T-helper 9 cell (primary cell): ENCODE data around the gene PAQR7.

Experiments
- DNase-seq: peaks from one replicate; pipeline ENCODE4 v3.0.0-alpha.2; 2020

Gene PAQR7

DNA sequence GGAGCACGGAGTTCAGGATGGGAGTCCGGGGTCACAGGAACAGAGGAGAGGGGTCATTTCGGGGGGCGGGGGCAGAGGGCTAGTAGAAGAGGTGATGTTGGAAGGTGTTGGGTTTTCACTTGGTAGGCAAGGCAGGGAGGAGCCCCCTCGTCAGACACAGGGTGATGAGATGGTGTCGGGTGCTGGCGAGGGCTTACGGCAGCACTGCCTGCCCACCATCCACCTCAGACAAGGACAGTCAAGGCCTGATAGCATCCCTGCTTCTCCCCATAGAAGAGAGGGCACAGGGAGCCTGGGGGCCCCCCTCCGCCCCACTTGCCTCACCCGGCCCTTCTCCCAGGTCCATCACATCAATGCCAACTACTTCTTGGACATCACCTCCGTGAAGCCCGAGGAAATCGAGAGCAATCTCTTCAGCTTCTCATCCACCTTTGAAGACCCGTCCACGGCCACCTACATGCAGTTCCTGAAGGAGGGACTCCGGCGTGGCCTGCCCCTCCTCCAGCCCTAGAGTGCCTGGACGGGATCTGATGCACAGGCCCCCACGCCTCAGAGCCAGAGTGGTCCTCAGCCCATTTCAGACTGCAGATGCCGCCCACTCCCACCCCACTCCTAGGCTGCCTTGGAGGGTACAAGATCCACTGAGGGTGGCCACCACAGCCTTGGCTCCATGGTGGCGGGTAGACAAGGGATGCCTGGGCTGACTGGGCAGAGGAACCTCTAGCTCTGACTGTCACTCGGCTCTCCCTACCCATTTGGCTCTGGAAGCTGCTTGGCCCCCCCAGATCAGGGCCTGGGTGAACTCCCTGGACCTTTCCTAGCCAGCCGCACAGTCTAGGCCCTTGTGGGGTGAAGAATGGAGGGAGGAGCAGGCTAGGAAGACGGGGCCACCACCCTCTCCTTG lies 60.0 kb downstream of the PAQR7 start:
- no peak for DNase-seq

DNA sequence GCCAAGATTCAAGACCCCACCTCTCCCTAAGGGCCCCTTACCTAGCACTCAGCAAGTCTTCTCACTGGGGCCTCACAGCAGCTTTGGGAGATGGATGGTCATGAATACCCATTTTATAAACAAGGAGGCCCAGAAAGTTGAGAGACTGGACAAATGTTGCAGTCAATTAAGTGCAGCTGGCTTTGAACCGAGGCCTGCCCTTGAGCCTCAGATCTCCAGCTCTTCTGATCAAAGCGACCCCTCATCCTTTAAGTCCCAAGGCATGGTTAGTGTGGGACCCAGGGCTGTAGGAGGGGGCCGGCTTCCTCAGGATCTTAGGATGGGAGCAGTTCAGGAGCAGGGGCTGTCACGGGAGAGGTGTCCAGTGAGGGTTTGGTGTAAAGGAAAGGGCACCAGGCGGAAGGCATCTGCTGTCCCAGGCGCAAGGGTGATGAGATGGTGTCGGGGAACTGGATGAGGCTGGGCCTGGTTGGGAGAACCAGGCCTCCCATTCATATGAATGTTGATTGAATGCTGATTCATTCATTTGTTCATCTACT lies 60.9 kb downstream of the PAQR7 start:
- DNase-seq: no peak

DNA sequence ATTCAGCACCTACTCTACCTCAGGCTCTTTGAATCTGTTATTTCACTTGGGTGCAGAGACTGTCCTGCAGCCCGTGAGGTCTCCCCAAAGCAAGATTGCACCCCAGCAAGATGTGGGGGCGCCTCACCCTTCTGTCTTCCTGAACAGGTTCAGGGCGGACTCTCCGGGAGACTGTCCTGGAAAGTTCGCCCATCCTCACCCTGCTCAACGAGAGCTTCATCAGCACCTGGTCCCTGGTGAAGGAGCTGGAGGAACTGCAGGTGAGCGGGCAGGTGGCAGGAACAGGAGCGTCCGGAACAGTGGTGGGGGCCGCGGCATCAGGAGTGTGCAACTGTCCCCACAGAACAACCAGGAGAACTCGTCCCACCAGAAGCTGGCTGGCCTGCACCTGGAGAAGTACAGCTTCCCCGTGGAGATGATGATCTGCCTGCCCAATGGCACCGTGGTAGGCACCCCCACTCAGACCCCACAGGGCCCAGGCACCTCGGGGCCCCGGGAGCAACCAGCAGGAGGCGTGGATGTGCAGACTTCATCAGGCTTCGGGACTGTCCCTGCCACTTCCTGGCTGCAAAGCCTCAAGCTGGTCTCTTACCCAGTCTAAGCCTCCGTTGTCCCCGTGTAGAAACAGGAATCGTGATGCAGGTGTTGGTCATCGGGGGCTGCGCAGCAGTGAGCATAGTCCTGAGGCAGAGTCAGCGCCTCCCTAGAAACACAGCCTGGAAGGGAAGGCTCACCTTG lies 61.6 kb downstream of the PAQR7 start:
- no peak for DNase-seq

DNA sequence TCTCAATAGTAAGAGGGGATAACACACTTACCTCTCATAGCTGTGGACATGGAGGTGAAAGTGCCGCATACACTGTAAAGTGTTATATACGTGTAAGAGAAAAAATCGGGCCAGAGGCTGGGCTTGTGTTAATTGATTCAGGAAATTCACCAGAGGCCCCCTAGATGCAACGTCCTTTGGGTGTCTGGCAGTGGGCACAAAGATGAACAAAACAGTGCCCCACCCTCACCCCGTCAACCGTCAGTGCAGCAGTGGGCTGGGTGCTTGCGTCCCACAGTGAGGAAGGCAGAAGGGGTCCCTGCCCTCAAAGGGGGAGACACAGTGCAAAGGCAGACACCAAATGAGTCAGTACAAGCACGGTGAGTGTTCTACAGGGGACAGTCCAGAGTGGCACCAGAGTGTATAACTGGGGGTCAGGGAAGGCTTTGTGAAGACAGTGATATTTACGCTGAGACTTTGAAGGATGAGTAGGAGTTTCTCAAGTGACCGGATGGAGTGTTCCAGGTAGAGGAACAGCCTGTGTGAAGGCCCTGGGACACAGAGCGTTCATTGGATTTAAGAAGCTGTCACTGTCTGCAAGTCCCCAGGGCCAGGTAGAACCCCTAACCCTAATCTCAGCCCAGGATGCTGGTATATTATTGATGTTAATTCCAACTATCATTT lies 62.3 kb downstream of the PAQR7 start:
- no peak for DNase-seq
